ENCODE measurements around the gene MPL.

MPL gene

GRCh38 chr1:43308635-43309404, 28.8 kb upstream of the MPL start:
- Histone ChIP-seq H3K4me3 (ENCODE audit: low read length) (no peak overlapping the region), H3K27ac (ENCODE audit: low read depth, low read length) (no peak overlapping the region), H3K27me3 (ENCODE audit: control insufficient read depth, insufficient read depth, low read length) (no peaks in the 10 kb centered on the region), H3K36me3 (ENCODE audit: control insufficient read depth, insufficient read depth, low read length) (no peaks in the 10 kb centered on the region), H3K9ac (ENCODE audit: low read length) (no peak overlapping the region), H3K4me1 (ENCODE audit: control insufficient read depth, insufficient read depth, low read length) (no peaks in the 10 kb centered on the region)

- Histone ChIP-seq H3K27ac (ENCODE audit: low read depth, low read length) (no peak overlapping the region), H3K36me3 (ENCODE audit: control insufficient read depth, insufficient read depth, low read length) (no peaks in the 10 kb centered on the region), H3K4me1 (ENCODE audit: control insufficient read depth, insufficient read depth, low read length) (no peaks in the 10 kb centered on the region)
Measured at GRCh38 chr1:43309405-43310025, 28.1 kb upstream of the MPL start.

GRCh38 chr1:43311521-43311920, 26.1 kb upstream of the MPL start:
- no peak overlapping the region for H3K27ac ChIP-seq (ENCODE audit: low read depth, low read length)
- H3K36me3 ChIP-seq (ENCODE audit: control insufficient read depth, insufficient read depth, low read length), result no peaks in the 10 kb centered on the region
- H3K4me3 ChIP-seq (ENCODE audit: low read length), result no peak overlapping the region
- H3K9ac ChIP-seq (ENCODE audit: low read length), result no peak overlapping the region
- no peaks in the 10 kb centered on the region for H3K27me3 ChIP-seq (ENCODE audit: control insufficient read depth, insufficient read depth, low read length)
- no peaks in the 10 kb centered on the region for H3K4me1 ChIP-seq (ENCODE audit: control insufficient read depth, insufficient read depth, low read length)

More at GRCh38 chr1:43309405-43310025, 28.1 kb upstream of the MPL start:
- Histone ChIP-seq H3K9ac (ENCODE audit: low read length) (no peak overlapping the region), H3K4me3 (ENCODE audit: low read length) (no peak overlapping the region), H3K27me3 (ENCODE audit: control insufficient read depth, insufficient read depth, low read length) (no peaks in the 10 kb centered on the region)

- no peaks in the 10 kb centered on the region for H3K27me3 ChIP-seq (ENCODE audit: control insufficient read depth, insufficient read depth, low read length)
- no peaks in the 10 kb centered on the region for H3K4me1 ChIP-seq (ENCODE audit: control insufficient read depth, insufficient read depth, low read length)
- no peak overlapping the region for H3K4me3 ChIP-seq (ENCODE audit: low read length)
- H3K9ac ChIP-seq (ENCODE audit: low read length), result no peak overlapping the region
- H3K36me3 ChIP-seq (ENCODE audit: control insufficient read depth, insufficient read depth, low read length), result no peaks in the 10 kb centered on the region
- H3K27ac ChIP-seq (ENCODE audit: low read depth, low read length), result no peak overlapping the region
Measured at GRCh38 chr1:43312212-43312623, 25.4 kb upstream of the MPL start.

GRCh38 chr1:43312663-43313515, 24.7 kb upstream of the MPL start:
- Histone ChIP-seq H3K9ac (ENCODE audit: low read length) (no peak overlapping the region), H3K27ac (ENCODE audit: low read depth, low read length) (no peak overlapping the region), H3K27me3 (ENCODE audit: control insufficient read depth, insufficient read depth, low read length) (no peaks in the 10 kb centered on the region), H3K36me3 (ENCODE audit: control insufficient read depth, insufficient read depth, low read length) (no peaks in the 10 kb centered on the region), H3K4me3 (ENCODE audit: low read length) (no peak overlapping the region), H3K4me1 (ENCODE audit: control insufficient read depth, insufficient read depth, low read length) (no peaks in the 10 kb centered on the region)

- H3K9ac ChIP-seq (ENCODE audit: low read length), result no peak overlapping the region
- H3K4me1 ChIP-seq (ENCODE audit: control insufficient read depth, insufficient read depth, low read length), result no peaks in the 10 kb centered on the region
- no peaks in the 10 kb centered on the region for H3K27me3 ChIP-seq (ENCODE audit: control insufficient read depth, insufficient read depth, low read length)
- H3K4me3 ChIP-seq (ENCODE audit: low read length), result no peak overlapping the region
- no peak overlapping the region for H3K27ac ChIP-seq (ENCODE audit: low read depth, low read length)
- H3K36me3 ChIP-seq (ENCODE audit: control insufficient read depth, insufficient read depth, low read length), result no peaks in the 10 kb centered on the region
Measured at GRCh38 chr1:43313771-43314170, 23.8 kb upstream of the MPL start.

- Histone ChIP-seq H3K4me3 (ENCODE audit: low read length) (no peak overlapping the region), H3K36me3 (ENCODE audit: control insufficient read depth, insufficient read depth, low read length) (no peaks in the 10 kb centered on the region), H3K27ac (ENCODE audit: low read depth, low read length) (no peak overlapping the region), H3K9ac (ENCODE audit: low read length) (no peak overlapping the region), H3K27me3 (ENCODE audit: control insufficient read depth, insufficient read depth, low read length) (no peaks in the 10 kb centered on the region), H3K4me1 (ENCODE audit: control insufficient read depth, insufficient read depth, low read length) (no peaks in the 10 kb centered on the region)
Measured at GRCh38 chr1:43314233-43314632, 23.4 kb upstream of the MPL start.

- no peak overlapping the region for H3K27ac ChIP-seq (ENCODE audit: low read depth, low read length)
- no peak overlapping the region for H3K9ac ChIP-seq (ENCODE audit: low read length)
- H3K4me1 ChIP-seq (ENCODE audit: control insufficient read depth, insufficient read depth, low read length), result no peaks in the 10 kb centered on the region
- no peaks in the 10 kb centered on the region for H3K36me3 ChIP-seq (ENCODE audit: control insufficient read depth, insufficient read depth, low read length)
- H3K4me3 ChIP-seq (ENCODE audit: low read length), result no peak overlapping the region
- no peaks in the 10 kb centered on the region for H3K27me3 ChIP-seq (ENCODE audit: control insufficient read depth, insufficient read depth, low read length)
Measured at GRCh38 chr1:43315481-43315880, 22.1 kb upstream of the MPL start.

GRCh38 chr1:43315963-43316737, 21.5 kb upstream of the MPL start:
- Histone ChIP-seq H3K9ac (ENCODE audit: low read length) (no peak overlapping the region), H3K4me3 (ENCODE audit: low read length) (no peak overlapping the region), H3K4me1 (ENCODE audit: control insufficient read depth, insufficient read depth, low read length) (no peaks in the 10 kb centered on the region), H3K27me3 (ENCODE audit: control insufficient read depth, insufficient read depth, low read length) (no peaks in the 10 kb centered on the region), H3K27ac (ENCODE audit: low read depth, low read length) (no peak overlapping the region), H3K36me3 (ENCODE audit: control insufficient read depth, insufficient read depth, low read length) (no peaks in the 10 kb centered on the region)

GRCh38 chr1:43316738-43317520, 20.7 kb upstream of the MPL start:
- Histone ChIP-seq H3K4me3 (ENCODE audit: low read length) (no peak overlapping the region), H3K4me1 (ENCODE audit: control insufficient read depth, insufficient read depth, low read length) (no peaks in the 10 kb centered on the region), H3K36me3 (ENCODE audit: control insufficient read depth, insufficient read depth, low read length) (no peaks in the 10 kb centered on the region), H3K27ac (ENCODE audit: low read depth, low read length) (no peak overlapping the region), H3K27me3 (ENCODE audit: control insufficient read depth, insufficient read depth, low read length) (no peaks in the 10 kb centered on the region), H3K9ac (ENCODE audit: low read length) (no peak overlapping the region)

- no peak overlapping the region for H3K9ac ChIP-seq (ENCODE audit: low read length)
- H3K4me3 ChIP-seq (ENCODE audit: low read length), result no peak overlapping the region
- H3K27me3 ChIP-seq (ENCODE audit: control insufficient read depth, insufficient read depth, low read length), result no peaks in the 10 kb centered on the region
- H3K27ac ChIP-seq (ENCODE audit: low read depth, low read length), result no peak overlapping the region
- H3K36me3 ChIP-seq (ENCODE audit: control insufficient read depth, insufficient read depth, low read length), result no peaks in the 10 kb centered on the region
- no peaks in the 10 kb centered on the region for H3K4me1 ChIP-seq (ENCODE audit: control insufficient read depth, insufficient read depth, low read length)
Measured at GRCh38 chr1:43317817-43318471, 19.7 kb upstream of the MPL start.
